ENCODE data around the gene KLRC3.
"Not testable (repeated sequence)": the region's sequence is repeated elsewhere in the genome, so short reads cannot be mapped to it uniquely, and the experiment has no call there.

Gene KLRC3

GRCh38 chr12:10398168-10398567 is 22.2 kb downstream of the KLRC3 start:
- DNase-seq, result no peak

- no peak for DNase-seq
These were observed 23.1 kb downstream of the KLRC3 start for GRCh38 chr12:10397296-10397695.

GRCh38 chr12:10396176-10396575 is 24.2 kb downstream of the KLRC3 start:
- not testable (repeated sequence) for DNase-seq

GRCh38 chr12:10395390-10395998 is 24.9 kb downstream of the KLRC3 start:
- DNase-seq, result no peak

- DNase-seq, result not testable (repeated sequence)
These were observed 25.8 kb downstream of the KLRC3 start for GRCh38 chr12:10394531-10395152.

- DNase-seq, result no peak
These were observed 27.1 kb downstream of the KLRC3 start for GRCh38 chr12:10393291-10393690.

GRCh38 chr12:10392394-10392930 is 27.9 kb downstream of the KLRC3 start:
- no peak for DNase-seq

GRCh38 chr12:10390991-10391390 is 29.4 kb downstream of the KLRC3 start:
- not testable (repeated sequence) for DNase-seq

GRCh38 chr12:10389904-10390303 is 30.5 kb downstream of the KLRC3 start, which contains the start of gene KLRK1:
Gene KLRK1 (minus strand): TSS chr12:10390041. CDS start chr12:10388810, 1,231 bp downstream.
- DNase-seq, result no peak

GRCh38 chr12:10388624-10389413 is 31.6 kb downstream of the KLRC3 start:
- DNase-seq, result no peak

GRCh38 chr12:10387498-10387897 is 32.9 kb downstream of the KLRC3 start:
- DNase-seq, result not testable (repeated sequence)

GRCh38 chr12:10386857-10387256 is 33.5 kb downstream of the KLRC3 start:
- DNase-seq, result no peak

- no peak for DNase-seq
These were observed 35.2 kb downstream of the KLRC3 start for GRCh38 chr12:10385166-10385613.

- DNase-seq, result no peak
These were observed 36.2 kb downstream of the KLRC3 start for GRCh38 chr12:10384191-10384590.

GRCh38 chr12:10381928-10382628 is 38.3 kb downstream of the KLRC3 start:
- no peak for DNase-seq

- not testable (repeated sequence) for DNase-seq
These were observed 41.7 kb downstream of the KLRC3 start for GRCh38 chr12:10378737-10379136.

- no peak for DNase-seq
These were observed 45.8 kb downstream of the KLRC3 start for GRCh38 chr12:10374624-10375018.

GRCh38 chr12:10372559-10372958 is 47.8 kb downstream of the KLRC3 start:
- no peak for DNase-seq

- DNase-seq, result not testable (repeated sequence)
These were observed 48.4 kb downstream of the KLRC3 start for GRCh38 chr12:10371893-10372535.

- DNase-seq, result no peak
These were observed 50.6 kb downstream of the KLRC3 start for GRCh38 chr12:10369557-10370415.

Data from activated CD4-positive, alpha-beta T cell treated with anti-CD3 and anti-CD28 coated beads for 4 hours (primary cell).